ENCODE data around the gene CCDC74B.
"Not testable (repeated sequence)": the region's sequence is repeated elsewhere in the genome, so short reads cannot be mapped to it uniquely, and the experiment has no call there.

- TF ChIP-seq POLR2AphosphoS5 (IDR thresholded peaks at IDR 0.05; ENCODE audit: borderline replicate concordance, low read depth, low read length); EZH2 (IDR thresholded peaks at IDR 0.05); FOXP2 (optimal IDR thresholded peaks at IDR 0.05; ENCODE audit: control extremely low read depth, extremely low read length, insufficient read depth): not testable (repeated sequence)
Observed at GRCh38 chr2:130140516-130140915, 4.4 kb downstream of the CCDC74B start.
